Muscle layer of colon (tissue), 2 donors: ENCODE results near the gene CACNA1I.
A peak's percentile ranks its signal among the peaks of the same experiment; 100 is the strongest.

Experiments
- H3K27ac ChIP-seq: one replicate; pipeline ENCODE4 v1.7.0; 2013; ENCODE audit warnings: low read depth, mild to moderate bottlenecking, low read length, moderate library complexity
- H3K27me3 ChIP-seq, 2 donors: one replicate each; pipeline ENCODE4 v1.7.0; 2013; ENCODE audit warnings: low read length in 2 of 2, mild to moderate bottlenecking in 2 of 2; ENCODE audit not compliant: insufficient read depth in 2 of 2, control insufficient read depth in 1 of 2
- H3K36me3 ChIP-seq: one replicate; pipeline ENCODE4 v1.7.0; 2013; ENCODE audit warnings: mild to moderate bottlenecking, low read length; ENCODE audit not compliant: insufficient read depth
- H3K4me1 ChIP-seq: one replicate; pipeline ENCODE4 v1.7.0; 2013; ENCODE audit warnings: mild to moderate bottlenecking, low read length; ENCODE audit not compliant: insufficient read depth
- H3K4me3 ChIP-seq, 2 donors: one replicate each; pipeline ENCODE4 v1.7.0; 2013; ENCODE audit warnings: low read length in 2 of 2, low read depth in 1 of 2, mild to moderate bottlenecking in 1 of 2, moderate library complexity in 1 of 2
- H3K9ac ChIP-seq: one replicate; pipeline ENCODE4 v1.7.0; 2013; ENCODE audit warnings: low read length
- H3K9me3 ChIP-seq: one replicate; pipeline ENCODE4 v1.7.0; 2013; ENCODE audit warnings: mild to moderate bottlenecking, low read length
- donor health status: abdominal sarcoma.
- donor health status: Adenocarcinoma of cecum.

CACNA1I gene

GRCh38 chr22:39528681-39529486 is 41.7 kb upstream of the CACNA1I start:
- Histone ChIP-seq H3K27me3 (no peaks in the 10 kb centered on the region), H3K4me1 (peaks cover 76% of the 10 kb centered on the region), H3K4me3 (peak overlapping the region; percentile 26 to 33), H3K36me3 (peaks cover 38% of the 10 kb centered on the region), H3K9ac (peak overlapping the region; percentile 22), H3K9me3 (no peaks in the 10 kb centered on the region), H3K27ac (peak overlapping the region; percentile 49)

- no peaks in the 10 kb centered on the region for H3K9me3 ChIP-seq
- peak overlapping the region; percentile 49 for H3K27ac ChIP-seq
- peaks cover 71% of the 10 kb centered on the region for H3K4me1 ChIP-seq
- H3K9ac ChIP-seq: no peak overlapping the region
- peak overlapping the region in 1 of 2 donors; percentile 10 for H3K4me3 ChIP-seq
- H3K27me3 ChIP-seq: no peaks in the 10 kb centered on the region
- H3K36me3 ChIP-seq: peaks cover 32% of the 10 kb centered on the region
Observed at GRCh38 chr22:39529487-39529851, 41.1 kb upstream of the CACNA1I start.

- Histone ChIP-seq H3K4me3 (no peak overlapping the region), H3K9ac (no peak overlapping the region), H3K36me3 (peaks cover 25% of the 10 kb centered on the region), H3K27ac (peak overlapping the region; percentile 49), H3K9me3 (no peaks in the 10 kb centered on the region), H3K27me3 (no peaks in the 10 kb centered on the region), H3K4me1 (peaks cover 64% of the 10 kb centered on the region)
Observed at GRCh38 chr22:39530116-39530515, 40.4 kb upstream of the CACNA1I start.

DNA sequence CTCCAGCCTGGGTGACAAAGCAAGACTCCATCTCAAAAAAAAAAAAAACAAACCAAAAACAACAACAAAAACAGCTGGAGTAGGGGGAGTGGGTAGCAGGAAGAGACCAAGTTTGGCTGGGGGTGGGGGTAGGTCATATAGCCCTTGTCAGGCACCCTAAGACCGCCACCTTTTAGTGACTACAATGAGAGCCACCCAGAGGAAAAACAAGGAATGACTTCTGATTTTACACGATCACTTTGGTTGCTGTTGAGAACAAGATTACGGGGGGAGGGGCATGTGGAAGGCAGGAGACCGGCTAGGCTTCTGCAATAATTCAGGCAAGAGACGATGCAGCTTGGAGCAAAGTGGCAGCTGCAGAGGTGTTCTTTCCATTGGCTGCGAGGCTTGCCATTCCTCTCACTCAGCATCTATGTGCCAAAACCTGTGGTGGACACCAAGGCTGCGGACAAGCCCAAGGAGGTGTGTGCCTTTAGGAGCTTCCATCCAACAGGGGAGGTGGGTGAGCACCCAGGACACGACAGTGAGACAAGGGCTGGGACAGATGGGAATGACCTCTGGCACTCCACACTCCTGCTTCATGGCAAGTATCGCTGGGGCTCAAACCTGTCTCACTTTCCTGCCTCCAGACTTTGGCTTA is 39.7 kb upstream of the CACNA1I start:
- no peak overlapping the region for H3K27ac ChIP-seq

GRCh38 chr22:39532215-39533073 is 38.1 kb upstream of the CACNA1I start, which contains the start of gene RPS19BP1:
RPS19BP1 (minus strand) TSS chr22:39532748; CDS start chr22:39532738, 10 bp downstream.
- Histone ChIP-seq H3K27ac (peak within 1 kb of the TSS; percentile 82), H3K9me3 (no peaks in the 10 kb centered on the region), H3K9ac (peak within 1 kb of the TSS; percentile 95), H3K36me3 (peaks cover 23% of the 10 kb centered on the region), H3K4me1 (peaks cover 47% of the 10 kb centered on the region), H3K27me3 (no peaks in the 10 kb centered on the region), H3K4me3 (peak within 1 kb of the TSS; percentile 89 to 95)

More for the DNA sequence above, 39.7 kb upstream of the CACNA1I start:
- peaks cover 23% of the 10 kb centered on the region for H3K36me3 ChIP-seq
- peaks cover 57% of the 10 kb centered on the region for H3K4me1 ChIP-seq
- no peak overlapping the region for H3K9ac ChIP-seq
- H3K27me3 ChIP-seq: no peaks in the 10 kb centered on the region
- H3K9me3 ChIP-seq: no peaks in the 10 kb centered on the region
- no peak overlapping the region for H3K4me3 ChIP-seq

DNA sequence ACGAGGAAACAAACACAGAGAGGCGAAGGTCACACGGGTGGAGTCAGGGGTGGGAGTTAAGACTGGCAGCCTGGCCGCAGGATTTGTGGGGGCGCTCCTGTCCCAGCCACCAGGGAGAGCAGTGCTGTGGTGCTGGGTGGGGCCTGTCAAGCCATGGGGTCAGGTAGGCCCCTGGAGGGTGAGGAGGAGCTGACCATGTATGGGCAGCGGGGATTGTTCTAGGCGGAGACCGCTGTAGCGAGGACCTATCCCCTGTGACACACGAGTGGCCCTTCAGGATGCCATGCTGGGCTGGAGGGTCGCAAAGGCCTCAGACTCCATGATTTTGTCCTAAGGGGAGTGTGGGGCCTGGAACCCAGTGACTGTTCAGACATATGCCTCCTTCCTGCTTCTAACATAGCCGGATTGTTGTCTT is 36.5 kb upstream of the CACNA1I start:
- H3K9ac ChIP-seq: no peak overlapping the region
- no peak overlapping the region for H3K27ac ChIP-seq
- H3K4me3 ChIP-seq: peak overlapping the region in 1 of 2 donors; percentile 45
- H3K9me3 ChIP-seq: no peaks in the 10 kb centered on the region
- H3K36me3 ChIP-seq: peaks cover 12% of the 10 kb centered on the region
- H3K27me3 ChIP-seq: no peaks in the 10 kb centered on the region
- peaks cover 30% of the 10 kb centered on the region for H3K4me1 ChIP-seq

- H3K9me3 ChIP-seq: no peaks in the 10 kb centered on the region
- H3K4me1 ChIP-seq: peaks cover 24% of the 10 kb centered on the region
- peak overlapping the region in 1 of 2 donors; percentile 45 for H3K4me3 ChIP-seq
- H3K27ac ChIP-seq: peak overlapping the region; percentile 36
- peaks cover 10% of the 10 kb centered on the region for H3K36me3 ChIP-seq
- H3K9ac ChIP-seq: no peak overlapping the region
- H3K27me3 ChIP-seq: no peaks in the 10 kb centered on the region
Observed at GRCh38 chr22:39534591-39535356, 35.8 kb upstream of the CACNA1I start.

- peaks cover 6% of the 10 kb centered on the region for H3K36me3 ChIP-seq
- no peak overlapping the region for H3K4me3 ChIP-seq
- no peaks in the 10 kb centered on the region for H3K9me3 ChIP-seq
- peaks cover 18% of the 10 kb centered on the region for H3K4me1 ChIP-seq
- no peak overlapping the region for H3K9ac ChIP-seq
- H3K27me3 ChIP-seq: no peaks in the 10 kb centered on the region
- no peak overlapping the region for H3K27ac ChIP-seq
Observed at GRCh38 chr22:39535357-39535725, 35.2 kb upstream of the CACNA1I start.

DNA sequence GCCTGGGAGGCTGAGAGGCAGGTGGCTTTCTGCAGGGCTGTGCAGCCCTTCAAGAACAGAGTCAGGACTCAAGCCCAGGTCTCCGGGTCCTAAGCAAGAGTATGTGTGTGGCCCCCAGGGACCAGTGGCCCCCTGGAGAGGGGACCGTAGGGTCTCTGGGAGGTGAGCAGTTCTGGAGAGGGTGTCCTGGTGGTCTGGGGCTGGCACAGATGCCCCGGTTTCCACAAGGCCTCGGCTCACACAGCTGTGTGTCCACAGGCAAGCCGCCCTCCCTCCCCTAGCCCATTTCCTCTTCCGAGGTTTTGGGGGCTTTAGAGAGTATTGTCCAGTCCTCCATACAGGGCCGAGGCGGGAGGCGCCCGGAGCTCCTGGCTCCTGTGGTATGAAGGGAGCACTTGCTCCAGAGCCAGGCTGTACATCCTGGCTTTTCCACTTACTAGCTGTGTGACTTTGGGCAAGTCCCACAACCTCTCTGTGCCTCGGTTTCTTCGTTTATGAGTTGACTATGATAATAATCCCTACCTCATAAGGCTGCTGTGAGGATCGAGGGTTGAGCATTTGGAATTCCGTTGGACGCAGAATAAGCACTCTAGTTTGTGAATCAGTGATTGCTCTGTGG is 34.6 kb upstream of the CACNA1I start:
- H3K36me3 ChIP-seq: peaks cover 3% of the 10 kb centered on the region
- H3K9ac ChIP-seq: no peak overlapping the region
- H3K9me3 ChIP-seq: no peaks in the 10 kb centered on the region
- no peaks in the 10 kb centered on the region for H3K27me3 ChIP-seq
- no peak overlapping the region for H3K27ac ChIP-seq
- no peak overlapping the region for H3K4me3 ChIP-seq
- H3K4me1 ChIP-seq: peaks cover 12% of the 10 kb centered on the region

- Histone ChIP-seq H3K9me3 (no peaks in the 10 kb centered on the region), H3K27ac (no peak overlapping the region), H3K9ac (no peak overlapping the region), H3K36me3 (no peaks in the 10 kb centered on the region), H3K4me1 (peaks cover 4% of the 10 kb centered on the region), H3K27me3 (no peaks in the 10 kb centered on the region), H3K4me3 (no peak overlapping the region)
Observed at GRCh38 chr22:39536711-39537110, 33.8 kb upstream of the CACNA1I start.
